ENCODE measurements around the gene SUSD5. TPM values are rescaled to one million over a fixed set of nuclear protein-coding genes. Genes with fewer than 3 reads are reported as not detected.

SUSD5 gene
- total RNA-seq, 2 experiments from 2014 or later: not detected

- no peak for DNase-seq
- no peaks in the 10 kb centered on the region for H3K9me3 Mint-ChIP-seq
- intact Hi-C loops (cut with micrococcal nuclease): no loop called here
- no peaks in the 10 kb centered on the region for H3K27me3 Mint-ChIP-seq
- no peak overlapping the region for H3K27ac Mint-ChIP-seq
- H3K36me3 Mint-ChIP-seq: no peaks in the 10 kb centered on the region
- no peaks in the 10 kb centered on the region for H3K4me1 Mint-ChIP-seq (ENCODE audit: low read depth)
- ChIA-PET CTCF (interaction anchor here (0.5 to 1.1 kb wide), 3 partner anchors 8 to 168 kb away, joined by 3 read pairs; no protein-coding TSS in a partner anchor), POLR2A (no interaction called here)
- H3K4me3 Mint-ChIP-seq: no peak overlapping the region
Observed at GRCh38 chr3:33103034-33103433, 115.6 kb downstream of the SUSD5 start.

GRCh38 chr3:33100229-33100628 is 118.4 kb downstream of the SUSD5 start:
- Mint-ChIP-seq H3K4me1 (ENCODE audit: low read depth) (peaks cover 10% of the 10 kb centered on the region), H3K27me3 (no peaks in the 10 kb centered on the region), H3K9me3 (no peaks in the 10 kb centered on the region), H3K36me3 (no peaks in the 10 kb centered on the region), H3K4me3 (no peak overlapping the region), H3K27ac (no peak overlapping the region)
- no peak for DNase-seq
- intact Hi-C loops (cut with micrococcal nuclease): no loop called here
- ChIA-PET POLR2A (no interaction called here), CTCF (no interaction called here)

Other genes starting within 250 kb of the SUSD5 start
- gene GLB1, start 121.7 kb downstream of the SUSD5 start, total RNA-seq: 10 to 100 TPM; 47.2 to 52.0 TPM
- gene TMPPE, start 121.7 kb downstream of the SUSD5 start, total RNA-seq: 1 to 10 TPM; 6.0 to 6.2 TPM
- 10 to 100 TPM; 57.6 to 60.0 TPM for gene CRTAP, start 104.8 kb downstream of the SUSD5 start, total RNA-seq
- not detected for gene FBXL2, start 58.6 kb upstream of the SUSD5 start, total RNA-seq
- 10 to 100 TPM; 52.6 to 53.2 TPM for gene UBP1, start 221.6 kb upstream of the SUSD5 start, total RNA-seq